Stimulated activated naive CD8-positive, alpha-beta T cell treated with anti-CD3 and anti-CD28 coated beads, Interleukin-15, Interleukin-2, amounts not matched to agents 100 U/mL and 50 U/mL, for 24 hours (primary cell): ENCODE data around the gene RAD18.

Experiments used
- ATAC-seq: fragments of 150-1000 bp; cut with Tn5 transposase; one replicate; pipeline ENCODE4 v1.10.0; 2021
- DNase-seq: peaks from one replicate; pipeline ENCODE4 v3.0.0; 2021

The RAD18 gene

DNA sequence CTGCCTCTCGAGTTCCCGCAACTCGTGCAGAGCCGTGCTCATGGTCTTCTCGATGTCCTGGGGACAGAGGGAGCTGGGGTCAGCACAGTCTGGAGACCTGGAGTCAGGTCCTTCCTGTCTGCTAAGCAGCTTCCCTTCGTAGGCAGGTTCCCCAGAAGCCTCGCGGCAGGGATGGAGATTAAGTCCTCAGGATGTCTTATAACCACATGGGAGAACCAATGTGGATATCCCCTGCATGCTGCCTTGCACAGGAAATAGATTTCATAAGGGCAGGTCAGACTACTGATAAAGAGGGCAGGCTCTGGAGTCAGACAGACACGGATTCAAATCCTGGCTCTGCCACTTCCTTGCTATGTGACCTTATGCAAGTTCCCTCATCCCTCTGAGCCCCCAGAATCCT is 22.6 kb upstream of the RAD18 start:
- ATAC-seq (no peak), DNase-seq (no peak)

- DNase-seq (no peak), ATAC-seq (no peak)
Measured at GRCh38 chr3:8985411-8985831, 22.1 kb upstream of the RAD18 start.

DNA sequence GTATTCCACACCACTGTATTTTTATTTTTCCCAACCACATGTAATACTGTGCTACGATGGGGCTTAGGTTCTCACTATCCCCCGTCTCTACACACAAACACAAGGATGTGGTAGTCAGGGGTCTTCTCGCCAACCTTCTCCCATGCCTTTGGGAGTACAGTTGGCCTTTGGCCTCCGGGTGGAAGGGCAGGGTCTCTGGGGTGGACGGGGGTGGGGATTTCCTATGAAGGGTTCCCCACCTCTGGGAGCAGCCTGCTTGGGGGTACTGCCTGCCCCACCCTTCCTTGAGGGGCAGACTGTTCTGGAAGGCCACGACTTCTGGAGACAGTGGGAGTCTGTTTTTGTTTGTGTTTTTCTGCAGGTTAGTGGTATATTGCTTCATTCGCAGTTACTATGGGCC is 21.3 kb upstream of the RAD18 start:
- DNase-seq: no peak
- no peak for ATAC-seq

DNA sequence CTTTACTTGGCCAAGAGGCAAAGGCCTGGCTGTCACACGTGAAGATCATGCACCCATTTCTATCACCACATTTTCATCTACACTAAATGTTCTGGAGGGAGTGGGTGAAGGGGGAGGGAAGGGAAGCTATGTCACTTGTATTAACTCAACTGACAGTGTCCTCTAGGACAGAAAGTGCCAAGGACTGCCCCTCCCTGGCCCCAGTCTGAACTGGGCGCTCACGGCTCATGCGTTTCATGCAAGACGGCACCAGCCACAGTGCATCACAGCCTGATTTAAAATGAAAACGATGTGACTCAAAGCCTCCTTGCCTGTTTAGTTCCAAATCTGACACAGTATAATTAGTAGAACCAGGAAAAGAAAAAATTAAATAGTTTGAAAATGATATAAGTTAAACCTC is 20.8 kb upstream of the RAD18 start:
- ATAC-seq (no peak), DNase-seq (no peak)

DNA sequence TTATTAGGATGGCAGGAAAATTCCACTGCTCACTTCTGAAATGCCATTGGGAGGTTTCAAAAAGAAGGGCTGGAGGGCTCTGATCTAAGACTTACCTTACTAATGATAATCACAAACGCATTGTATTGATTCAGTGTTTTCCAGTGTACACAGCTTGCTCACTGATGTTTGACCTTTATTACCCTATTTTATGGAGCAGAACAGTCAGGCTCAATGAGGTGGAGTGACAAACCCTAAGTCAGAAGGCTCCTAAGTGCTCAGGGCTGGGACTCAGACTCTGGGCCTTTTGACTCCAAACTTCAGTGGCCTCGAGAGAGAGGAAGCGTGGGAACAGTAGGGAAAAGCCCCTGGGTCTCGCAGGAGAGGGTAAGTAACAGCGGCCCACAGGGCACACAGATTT is 20.3 kb upstream of the RAD18 start:
- ATAC-seq (no peak), DNase-seq (no peak)

DNA sequence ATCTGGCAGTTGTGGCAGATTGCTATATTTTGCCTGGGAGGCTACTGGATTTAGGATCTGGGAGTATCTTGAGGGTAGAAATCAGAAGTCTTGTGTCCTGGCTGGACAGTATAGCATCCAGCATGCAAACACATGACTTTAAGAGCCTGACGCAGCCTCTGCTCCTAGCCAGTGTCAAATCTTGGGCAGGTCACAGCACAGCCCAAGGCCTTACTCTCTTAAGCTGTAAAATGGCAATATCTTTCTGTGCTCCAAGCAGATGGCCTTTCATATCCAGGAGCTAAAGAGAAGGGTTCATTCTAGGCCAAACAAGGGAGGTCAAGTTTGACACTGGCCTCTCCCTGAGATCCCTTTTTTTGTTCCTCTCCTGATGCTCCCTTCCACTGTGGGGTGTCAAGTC is 19.8 kb upstream of the RAD18 start:
- ATAC-seq (no peak), DNase-seq (no peak)

- DNase-seq (no peak), ATAC-seq (no peak)
Measured at GRCh38 chr3:8982509-8982908, 19.2 kb upstream of the RAD18 start.

DNA sequence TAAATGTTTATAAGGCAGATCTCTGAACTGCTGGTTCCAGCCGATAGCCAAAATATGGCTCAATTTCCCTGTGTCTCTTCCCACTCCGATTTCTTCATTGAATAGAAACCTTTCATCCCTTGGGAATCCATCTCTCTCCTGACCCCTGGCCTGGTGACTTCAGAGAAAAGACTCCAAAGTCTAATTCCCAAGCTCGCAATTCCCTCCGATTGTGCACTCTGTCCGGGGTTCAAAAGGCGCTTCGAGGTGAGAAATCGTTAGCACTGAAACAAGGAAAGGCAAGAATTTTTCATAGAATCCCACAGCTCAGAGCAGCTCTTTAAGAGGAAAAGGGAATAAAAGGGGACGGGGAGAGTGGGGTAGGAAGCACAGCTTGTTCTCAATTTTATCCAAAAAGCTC is 18.4 kb upstream of the RAD18 start:
- DNase-seq (no peak), ATAC-seq (no peak)

DNA sequence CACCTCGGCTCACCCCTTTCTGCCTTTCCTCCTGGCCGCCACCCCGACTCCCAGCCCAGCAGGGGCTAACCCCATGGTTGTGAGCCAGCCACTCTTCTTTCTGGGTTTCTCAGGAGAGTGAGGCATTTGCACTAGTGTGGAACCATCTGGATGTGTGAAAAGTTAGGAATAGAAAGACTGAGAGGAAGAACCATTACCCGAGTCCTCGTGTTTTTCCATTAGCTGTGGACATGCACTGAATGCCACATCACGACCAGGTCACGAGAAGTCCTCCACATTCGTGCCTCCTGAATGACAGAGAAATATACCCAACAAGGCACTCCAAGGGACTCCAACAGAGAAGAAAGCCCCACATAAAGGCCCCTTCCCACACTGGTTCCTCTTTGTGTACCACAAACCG is 18.0 kb upstream of the RAD18 start:
- DNase-seq (no peak), ATAC-seq (no peak)

DNA sequence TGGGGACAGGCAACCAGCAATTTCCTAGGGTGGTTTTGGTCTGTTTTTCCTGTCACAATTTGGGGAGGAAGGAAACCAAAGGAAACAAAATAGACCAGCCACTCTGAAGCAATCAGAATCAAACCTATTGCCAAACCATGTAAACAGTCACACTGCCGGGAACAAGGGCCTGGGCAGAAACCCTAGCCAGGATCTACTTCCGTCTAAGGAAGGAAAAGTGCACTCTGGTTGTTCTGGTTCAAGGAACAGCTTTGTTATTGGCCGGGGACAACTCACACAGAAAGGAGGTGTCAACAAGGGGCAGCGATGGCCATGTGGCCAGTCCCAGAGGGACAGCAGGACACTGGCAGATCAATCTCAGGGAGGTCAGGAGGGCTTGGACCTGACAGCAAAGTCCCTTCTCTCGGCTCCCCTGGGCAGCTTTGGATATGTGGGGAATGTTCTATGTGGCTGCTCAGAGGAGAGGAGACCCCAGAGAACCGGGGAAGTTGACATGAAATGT is 17.5 kb upstream of the RAD18 start:
- no peak for ATAC-seq

GRCh38 chr3:8979262-8979661 is 16.0 kb upstream of the RAD18 start:
- ATAC-seq: no peak
- DNase-seq: no peak

More for the DNA sequence above, 17.5 kb upstream of the RAD18 start:
- no peak for DNase-seq

GRCh38 chr3:8978551-8978950 is 15.3 kb upstream of the RAD18 start:
- DNase-seq: no peak
- no peak for ATAC-seq

GRCh38 chr3:8976540-8977182 is 13.4 kb upstream of the RAD18 start:
- DNase-seq (no peak), ATAC-seq (no peak)

DNA sequence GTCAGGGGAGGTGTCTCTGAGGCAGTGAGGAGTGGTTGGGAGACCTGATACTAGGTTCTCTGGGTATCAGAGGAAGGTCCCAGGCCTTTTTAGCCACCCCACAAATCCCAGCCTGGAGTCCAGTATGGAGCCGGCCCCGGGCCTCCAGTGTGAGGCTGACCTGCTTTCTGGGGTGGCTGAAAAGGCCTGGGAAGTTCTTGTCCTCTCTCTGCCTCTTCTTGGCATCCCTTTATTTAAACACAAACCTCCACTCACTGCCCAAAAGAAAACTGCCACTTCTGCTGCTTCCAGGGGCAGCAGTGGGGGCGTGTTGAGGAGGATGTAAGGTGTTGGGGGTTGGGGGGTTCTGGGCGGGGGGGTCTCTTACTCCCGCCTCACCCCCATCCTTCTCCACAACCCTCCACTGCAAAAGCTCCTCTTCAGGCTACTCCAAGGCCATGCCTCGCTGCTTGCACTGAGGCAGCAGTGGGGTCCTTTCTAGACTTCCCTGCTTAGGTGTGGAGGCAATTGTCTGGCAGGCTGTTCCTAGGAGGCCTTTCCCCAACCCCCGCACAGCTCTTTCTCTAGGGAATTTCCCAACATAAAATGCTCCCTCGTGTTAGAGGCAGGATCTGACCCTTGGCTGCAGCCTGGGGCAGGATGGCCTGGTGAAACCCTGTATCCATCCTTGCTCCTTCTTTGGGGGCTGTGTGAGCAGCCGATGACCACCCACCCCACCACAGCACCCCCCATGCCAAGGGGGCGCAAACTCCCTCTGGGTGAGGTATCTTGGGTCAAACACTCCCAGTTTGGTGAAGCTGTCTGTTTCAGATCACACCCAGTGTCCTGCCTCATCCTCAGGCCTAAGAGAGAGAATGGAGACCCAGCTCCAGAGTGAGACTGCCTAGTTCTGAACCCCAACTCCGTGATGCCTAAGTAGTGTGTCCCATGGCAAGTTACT is 12.1 kb upstream of the RAD18 start:
- no peak for ATAC-seq
- no peak for DNase-seq

- DNase-seq (no peak), ATAC-seq (no peak)
Measured at GRCh38 chr3:8974458-8974857, 11.2 kb upstream of the RAD18 start.

DNA sequence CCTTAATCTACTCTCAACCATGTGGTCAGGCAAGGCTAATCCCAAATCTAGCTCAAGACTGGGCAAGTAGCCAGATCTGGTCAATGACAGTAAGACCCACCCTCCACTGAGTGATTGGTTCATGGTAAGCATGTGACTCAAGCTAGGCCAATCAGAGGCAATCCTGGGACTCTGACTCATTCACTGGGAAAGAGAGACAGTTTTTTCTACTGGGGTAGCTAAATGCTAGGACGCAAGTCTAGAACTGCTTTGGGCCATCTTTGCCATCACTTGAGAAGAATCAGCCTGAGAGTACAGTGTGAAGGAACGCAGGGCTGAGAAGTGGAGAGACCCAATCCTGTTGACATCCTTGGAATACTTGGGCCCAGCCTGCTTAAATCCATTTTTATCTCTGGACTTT is 9.4 kb upstream of the RAD18 start:
- DNase-seq: no peak
- no peak for ATAC-seq

- DNase-seq: peak; percentile 71
- ATAC-seq: peak; percentile 59
Measured at GRCh38 chr3:8970971-8971589, 7.8 kb upstream of the RAD18 start.

DNA sequence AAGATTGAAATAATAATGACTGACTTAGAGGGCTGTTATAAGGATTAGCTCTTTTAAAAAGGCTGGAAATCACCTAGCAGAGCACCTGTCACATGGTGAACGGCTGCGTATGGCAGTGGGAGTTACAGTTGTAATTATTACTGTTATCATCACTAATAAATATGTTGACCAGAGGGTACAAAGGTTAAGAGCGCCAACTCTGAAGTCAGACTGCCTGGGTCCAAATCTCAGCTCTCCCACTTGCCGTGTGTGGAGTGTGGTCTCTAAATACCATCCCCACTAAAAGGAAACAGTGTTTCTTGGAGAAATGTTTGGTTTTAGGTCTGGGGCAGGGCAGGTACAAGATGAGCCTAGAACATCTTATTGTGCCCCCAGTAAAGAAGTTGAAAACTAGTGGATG is 6.0 kb upstream of the RAD18 start:
- ATAC-seq (no peak), DNase-seq (no peak)

- ATAC-seq (no peak), DNase-seq (no peak)
Measured at GRCh38 chr3:8968375-8968882, 5.2 kb upstream of the RAD18 start.

DNA sequence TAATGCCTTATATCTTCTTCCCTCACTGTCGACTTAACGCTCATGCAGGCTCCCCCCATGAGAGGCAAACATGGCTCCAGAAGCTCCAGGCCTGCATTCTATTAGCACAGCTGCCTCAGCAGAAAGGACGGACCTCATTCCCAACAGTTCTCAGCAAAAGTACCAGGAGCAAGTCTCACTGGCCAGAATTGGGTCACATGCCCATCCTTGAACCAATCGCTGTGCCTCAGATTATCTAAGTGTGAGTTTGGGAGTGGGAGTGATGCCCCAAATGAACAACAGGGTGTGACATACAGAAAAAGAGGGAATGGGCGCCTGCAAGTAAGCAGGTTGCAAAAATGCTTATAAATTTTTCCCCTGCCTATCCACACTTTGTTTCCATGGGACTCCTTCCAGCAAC is 4.3 kb upstream of the RAD18 start:
- no peak for ATAC-seq

GRCh38 chr3:8966820-8967348 is 3.6 kb upstream of the RAD18 start:
- ATAC-seq (no peak), DNase-seq (no peak)

More for the DNA sequence above, 4.3 kb upstream of the RAD18 start:
- DNase-seq: no peak

DNA sequence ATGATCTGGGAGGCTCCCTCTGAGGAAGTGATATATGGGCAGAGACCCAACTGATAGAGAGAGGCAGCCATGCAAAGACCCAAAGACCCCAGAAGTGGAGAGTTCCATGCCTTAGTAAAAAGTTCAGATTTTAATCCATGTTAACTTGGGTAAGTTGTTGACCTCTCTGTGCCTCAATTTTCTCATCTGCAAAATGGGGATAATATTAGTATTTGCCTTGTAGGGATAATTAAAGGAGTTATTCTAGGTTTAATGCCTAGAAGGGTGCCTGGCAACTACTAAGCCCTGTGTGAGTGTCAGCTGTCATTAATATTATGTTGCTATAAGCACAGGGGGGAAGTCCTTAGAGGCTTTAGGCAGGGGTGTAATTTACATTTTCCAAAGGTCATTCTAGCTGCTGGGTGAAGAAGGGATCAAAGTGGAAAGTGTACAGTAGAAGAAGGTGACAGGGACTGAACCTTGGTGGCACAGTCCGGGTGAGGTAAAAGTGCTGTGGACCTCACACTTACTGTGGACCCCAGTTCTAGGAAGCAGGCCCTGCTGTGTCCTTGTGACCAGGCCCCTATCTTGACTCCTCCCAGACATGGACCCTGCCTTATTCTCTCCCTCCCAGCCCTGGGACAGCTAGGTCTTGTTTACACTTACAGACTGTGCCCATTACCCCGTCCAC is 3.0 kb upstream of the RAD18 start:
- ATAC-seq (peak; percentile 11), DNase-seq (no peak)
